SK-N-SH treated with all-trans-retinoic acid at 6 μM for 48 hours (cell line): ENCODE data around the gene ACOXL.
"Not testable (repeated sequence)": the region's sequence is repeated elsewhere in the genome, so short reads cannot be mapped to it uniquely, and the experiment has no call there.

ENCODE experiments used
- ATAC-seq: fragments of 200-7000 bp; cut with Tn5 transposase; 3 replicates; pipeline ENCODE4 v1.9.1; 2020; ENCODE audit warnings: mild to moderate bottlenecking, moderate library complexity
- ARNTL ChIP-seq: fragments of 450-650 bp; formaldehyde crosslinking; IDR thresholded peaks from 2 replicates; pipeline ENCODE4 v1.5.0; 2020; ENCODE audit warnings: low read depth, mild to moderate bottlenecking, moderate library complexity, borderline replicate concordance
- BACH2 ChIP-seq: fragments of 250-450 bp; sonication (Bioruptor Pico); IDR thresholded peaks from 2 replicates; pipeline ENCODE4 v1.9.0; 2021; ENCODE audit warnings: mild to moderate bottlenecking, borderline replicate concordance
- CSDC2 ChIP-seq: fragments of 250-450 bp; sonication (Bioruptor Pico); IDR thresholded peaks from 2 replicates; pipeline ENCODE4 v1.5.0; 2020; ENCODE audit warnings: mild to moderate bottlenecking, moderate library complexity
- ESRRG ChIP-seq: fragments of 250-450 bp; sonication (Bioruptor Pico); IDR thresholded peaks from 2 replicates; pipeline ENCODE4 v1.6.1; 2021; ENCODE audit warnings: mild to moderate bottlenecking
- GLIS3 ChIP-seq: fragments of 250-450 bp; sonication (Bioruptor Pico); IDR thresholded peaks from 2 replicates; pipeline ENCODE4 v1.5.0; 2020; ENCODE audit warnings: mild to moderate bottlenecking, moderate library complexity
- ISL1 ChIP-seq: fragments of 250-450 bp; sonication (Bioruptor Pico); IDR thresholded peaks from 2 replicates; pipeline ENCODE4 v2.1.2; 2022; ENCODE audit warnings: mild to moderate bottlenecking, moderate library complexity
- OSR1 ChIP-seq: fragments of 250-450 bp; sonication (Bioruptor Pico); IDR thresholded peaks from 2 replicates; pipeline ENCODE4 v1.8.0; 2022; ENCODE audit warnings: moderate library complexity, mild to moderate bottlenecking, inconsistent platforms
- PPARA ChIP-seq: fragments of 250-450 bp; sonication (Bioruptor Pico); IDR thresholded peaks from 2 replicates; pipeline ENCODE4 v1.5.0; 2020; ENCODE audit warnings: mild to moderate bottlenecking, borderline replicate concordance
- RARB ChIP-seq: fragments of 250-450 bp; sonication (Bioruptor Pico); IDR thresholded peaks from 2 replicates; pipeline ENCODE4 v1.8.0; 2021; ENCODE audit warnings: mild to moderate bottlenecking, moderate library complexity
- SNAI2 ChIP-seq: fragments of 250-450 bp; sonication (Bioruptor Pico); IDR thresholded peaks from 2 replicates; pipeline ENCODE4 v1.5.0; 2020; ENCODE audit warnings: mild to moderate bottlenecking, moderate library complexity
- TCF4 ChIP-seq: fragments of 250-450 bp; sonication (Bioruptor Pico); IDR thresholded peaks from 2 replicates; pipeline ENCODE4 v1.8.0; 2021; ENCODE audit warnings: mild to moderate bottlenecking, moderate library complexity, borderline replicate concordance
- TOX ChIP-seq: fragments of 250-450 bp; sonication (Bioruptor Pico); IDR thresholded peaks from 2 replicates; pipeline ENCODE4 v1.8.0; 2021; ENCODE audit warnings: mild to moderate bottlenecking, moderate library complexity, borderline replicate concordance
- ZC3H10 ChIP-seq: fragments of 250-450 bp; sonication (Bioruptor Pico); IDR thresholded peaks from 2 replicates; pipeline ENCODE4 v1.5.1; 2021; ENCODE audit warnings: mild to moderate bottlenecking, moderate library complexity
- ZFP3 ChIP-seq: fragments of 250-450 bp; sonication (Bioruptor Pico); IDR thresholded peaks from 2 replicates; pipeline ENCODE4 v1.5.0; 2020; ENCODE audit warnings: mild to moderate bottlenecking, moderate library complexity
- ZFP30 ChIP-seq: fragments of 450-650 bp; formaldehyde crosslinking; IDR thresholded peaks from 2 replicates; pipeline ENCODE4 v1.5.0; 2022; ENCODE audit warnings: mild to moderate bottlenecking, moderate library complexity
- ZNF565 ChIP-seq: fragments of 450-650 bp; formaldehyde crosslinking; conservative IDR thresholded peaks from 2 replicates; pipeline ENCODE4 v1.5.0; 2020; ENCODE audit warnings: low read depth, mild to moderate bottlenecking, moderate library complexity
- ZNF70 ChIP-seq: fragments of 450-650 bp; formaldehyde crosslinking; IDR thresholded peaks from 2 replicates; pipeline ENCODE4 v1.5.0; 2020; ENCODE audit warnings: mild to moderate bottlenecking, moderate library complexity
- ZNF8 ChIP-seq: fragments of 450-650 bp; formaldehyde crosslinking; IDR thresholded peaks from 2 replicates; pipeline ENCODE4 v1.5.0; 2020; ENCODE audit warnings: mild to moderate bottlenecking, moderate library complexity
- TF ChIP-seq, protein P1 (sequence below): fragments of 250-450 bp; sonication (Bioruptor Pico); IDR thresholded peaks from 2 replicates; pipeline ENCODE4 v1.5.0; 2020; ENCODE audit warnings: mild to moderate bottlenecking, moderate library complexity
- TF ChIP-seq, protein P2 (sequence below): fragments of 250-450 bp; sonication (Bioruptor Pico); IDR thresholded peaks from 2 replicates; pipeline ENCODE4 v1.8.0; 2021; ENCODE audit warnings: low read depth, mild to moderate bottlenecking, moderate library complexity, borderline replicate concordance
- TF ChIP-seq, protein P3 (sequence below): fragments of 250-450 bp; sonication (Bioruptor Pico); IDR thresholded peaks from 2 replicates; pipeline ENCODE4 v1.8.0; 2020; ENCODE audit warnings: mild to moderate bottlenecking, moderate library complexity, borderline replicate concordance
- TF ChIP-seq, protein P4 (sequence below): fragments of 250-450 bp; sonication (Bioruptor Pico); IDR thresholded peaks from 2 replicates; pipeline ENCODE4 v1.5.1; 2021; ENCODE audit warnings: mild to moderate bottlenecking, moderate library complexity

ACOXL gene

DNA sequence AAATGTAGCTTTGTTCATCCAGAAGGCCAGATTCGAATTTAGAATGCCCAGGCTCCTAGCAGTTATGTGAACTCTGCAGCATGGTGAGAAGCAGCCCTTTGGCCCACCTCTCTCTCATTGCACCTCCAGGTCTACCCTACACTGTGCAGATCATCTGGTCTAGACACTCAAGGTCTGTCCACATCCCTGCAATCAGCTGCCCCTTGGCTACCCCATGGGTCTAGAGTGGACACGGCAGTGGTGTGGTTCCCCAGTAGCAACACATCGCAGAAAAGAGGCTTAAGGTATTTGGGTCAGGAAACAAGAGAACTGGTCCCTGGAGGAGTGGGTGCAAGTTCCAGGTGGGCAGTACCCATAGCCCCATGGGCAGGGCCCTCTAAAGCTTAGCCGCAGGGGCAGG is 311.7 kb downstream of the ACOXL start:
- TF ChIP-seq OSR1 (CRISPR knock-in tag) (no peak), ISL1 (CRISPR knock-in tag) (no peak), CSDC2 (CRISPR knock-in tag) (no peak), ESRRG (CRISPR knock-in tag) (no peak), ARNTL (CRISPR knock-in tag) (no peak), RARB (no peak), ZFP3 (CRISPR knock-in tag) (no peak), ZNF70 (CRISPR knock-in tag) (no peak), SNAI2 (CRISPR knock-in tag) (no peak)
- TF ChIP-seq, protein P1, sequence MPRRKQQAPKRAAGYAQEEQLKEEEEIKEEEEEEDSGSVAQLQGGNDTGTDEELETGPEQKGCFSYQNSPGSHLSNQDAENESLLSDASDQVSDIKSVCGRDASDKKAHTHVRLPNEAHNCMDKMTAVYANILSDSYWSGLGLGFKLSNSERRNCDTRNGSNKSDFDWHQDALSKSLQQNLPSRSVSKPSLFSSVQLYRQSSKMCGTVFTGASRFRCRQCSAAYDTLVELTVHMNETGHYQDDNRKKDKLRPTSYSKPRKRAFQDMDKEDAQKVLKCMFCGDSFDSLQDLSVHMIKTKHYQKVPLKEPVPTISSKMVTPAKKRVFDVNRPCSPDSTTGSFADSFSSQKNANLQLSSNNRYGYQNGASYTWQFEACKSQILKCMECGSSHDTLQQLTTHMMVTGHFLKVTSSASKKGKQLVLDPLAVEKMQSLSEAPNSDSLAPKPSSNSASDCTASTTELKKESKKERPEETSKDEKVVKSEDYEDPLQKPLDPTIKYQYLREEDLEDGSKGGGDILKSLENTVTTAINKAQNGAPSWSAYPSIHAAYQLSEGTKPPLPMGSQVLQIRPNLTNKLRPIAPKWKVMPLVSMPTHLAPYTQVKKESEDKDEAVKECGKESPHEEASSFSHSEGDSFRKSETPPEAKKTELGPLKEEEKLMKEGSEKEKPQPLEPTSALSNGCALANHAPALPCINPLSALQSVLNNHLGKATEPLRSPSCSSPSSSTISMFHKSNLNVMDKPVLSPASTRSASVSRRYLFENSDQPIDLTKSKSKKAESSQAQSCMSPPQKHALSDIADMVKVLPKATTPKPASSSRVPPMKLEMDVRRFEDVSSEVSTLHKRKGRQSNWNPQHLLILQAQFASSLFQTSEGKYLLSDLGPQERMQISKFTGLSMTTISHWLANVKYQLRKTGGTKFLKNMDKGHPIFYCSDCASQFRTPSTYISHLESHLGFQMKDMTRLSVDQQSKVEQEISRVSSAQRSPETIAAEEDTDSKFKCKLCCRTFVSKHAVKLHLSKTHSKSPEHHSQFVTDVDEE = no peak
- TF ChIP-seq, protein P2, sequence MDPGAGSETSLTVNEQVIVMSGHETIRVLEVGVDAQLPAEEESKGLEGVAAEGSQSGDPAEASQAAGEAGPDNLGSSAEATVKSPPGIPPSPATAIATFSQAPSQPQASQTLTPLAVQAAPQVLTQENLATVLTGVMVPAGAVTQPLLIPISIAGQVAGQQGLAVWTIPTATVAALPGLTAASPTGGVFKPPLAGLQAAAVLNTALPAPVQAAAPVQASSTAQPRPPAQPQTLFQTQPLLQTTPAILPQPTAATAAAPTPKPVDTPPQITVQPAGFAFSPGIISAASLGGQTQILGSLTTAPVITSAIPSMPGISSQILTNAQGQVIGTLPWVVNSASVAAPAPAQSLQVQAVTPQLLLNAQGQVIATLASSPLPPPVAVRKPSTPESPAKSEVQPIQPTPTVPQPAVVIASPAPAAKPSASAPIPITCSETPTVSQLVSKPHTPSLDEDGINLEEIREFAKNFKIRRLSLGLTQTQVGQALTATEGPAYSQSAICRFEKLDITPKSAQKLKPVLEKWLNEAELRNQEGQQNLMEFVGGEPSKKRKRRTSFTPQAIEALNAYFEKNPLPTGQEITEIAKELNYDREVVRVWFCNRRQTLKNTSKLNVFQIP = no peak
- TF ChIP-seq, protein P3, sequence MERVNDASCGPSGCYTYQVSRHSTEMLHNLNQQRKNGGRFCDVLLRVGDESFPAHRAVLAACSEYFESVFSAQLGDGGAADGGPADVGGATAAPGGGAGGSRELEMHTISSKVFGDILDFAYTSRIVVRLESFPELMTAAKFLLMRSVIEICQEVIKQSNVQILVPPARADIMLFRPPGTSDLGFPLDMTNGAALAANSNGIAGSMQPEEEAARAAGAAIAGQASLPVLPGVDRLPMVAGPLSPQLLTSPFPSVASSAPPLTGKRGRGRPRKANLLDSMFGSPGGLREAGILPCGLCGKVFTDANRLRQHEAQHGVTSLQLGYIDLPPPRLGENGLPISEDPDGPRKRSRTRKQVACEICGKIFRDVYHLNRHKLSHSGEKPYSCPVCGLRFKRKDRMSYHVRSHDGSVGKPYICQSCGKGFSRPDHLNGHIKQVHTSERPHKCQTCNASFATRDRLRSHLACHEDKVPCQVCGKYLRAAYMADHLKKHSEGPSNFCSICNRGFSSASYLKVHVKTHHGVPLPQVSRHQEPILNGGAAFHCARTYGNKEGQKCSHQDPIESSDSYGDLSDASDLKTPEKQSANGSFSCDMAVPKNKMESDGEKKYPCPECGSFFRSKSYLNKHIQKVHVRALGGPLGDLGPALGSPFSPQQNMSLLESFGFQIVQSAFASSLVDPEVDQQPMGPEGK (CRISPR knock-in tag) = no peak
- TF ChIP-seq, all 23 proteins: peak for 0
- no peak for ATAC-seq

DNA sequence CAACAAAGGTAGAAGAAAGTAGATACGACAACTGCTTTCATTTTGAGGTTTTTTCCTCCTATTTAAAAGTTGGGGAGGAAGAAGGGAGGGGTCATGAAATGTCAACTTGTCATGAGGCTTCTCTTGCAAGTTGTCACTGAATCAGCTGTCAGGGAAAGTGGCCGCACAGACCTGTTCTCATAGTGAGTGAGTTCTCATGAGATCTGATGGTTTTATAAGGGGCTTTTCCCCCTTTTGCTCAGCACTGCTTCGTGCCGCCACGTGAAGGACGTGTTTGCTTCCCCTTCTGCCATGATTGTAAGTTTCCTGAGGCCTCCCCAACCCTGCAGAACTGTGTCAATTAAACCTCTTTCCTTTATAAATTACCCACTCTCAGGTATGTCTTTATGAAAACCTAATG is 312.9 kb downstream of the ACOXL start:
- ATAC-seq = not testable (repeated sequence)

DNA sequence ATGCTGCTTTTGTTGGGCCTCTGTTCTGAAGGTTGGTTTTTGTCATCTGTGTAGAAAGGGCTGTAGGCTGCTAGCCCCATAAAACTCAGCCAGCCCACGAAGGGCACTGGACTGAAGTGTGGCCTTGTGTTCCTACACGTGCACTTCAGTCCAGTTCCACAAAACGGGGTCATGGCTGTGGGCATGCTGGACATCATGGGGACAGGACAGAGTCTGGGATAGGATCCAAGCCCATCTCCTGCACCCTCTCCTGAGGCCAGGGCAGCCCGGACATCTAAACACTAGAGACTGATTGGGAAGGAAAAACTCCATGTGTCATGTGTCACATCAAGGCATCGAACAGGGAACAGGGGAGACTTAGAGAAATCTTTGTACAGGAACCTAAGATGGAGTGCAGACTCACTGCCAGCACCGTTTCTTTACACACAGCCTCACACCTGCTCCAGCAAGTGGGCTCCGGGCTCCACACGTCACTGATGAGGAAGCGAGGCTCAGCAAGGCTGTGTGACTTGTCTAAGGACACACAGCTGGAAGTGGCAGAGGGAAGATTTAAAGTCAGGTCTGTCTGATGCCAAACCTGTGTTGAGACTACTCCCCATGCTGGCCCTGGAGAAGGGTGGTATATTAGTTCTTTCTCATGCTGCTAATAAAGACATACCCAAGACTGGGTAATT is 313.5 kb downstream of the ACOXL start:
- no peak for ATAC-seq
- TF ChIP-seq ZFP3 (CRISPR knock-in tag) = no peak
- no peak for TF ChIP-seq PPARA (CRISPR knock-in tag)
- TF ChIP-seq CSDC2 (CRISPR knock-in tag) = no peak
- TF ChIP-seq ZNF70 (CRISPR knock-in tag) = no peak
- no peak for TF ChIP-seq BACH2 (CRISPR knock-in tag)
- no peak for TF ChIP-seq TCF4
- TF ChIP-seq ZFP30 = no peak
- no peak for TF ChIP-seq ESRRG (CRISPR knock-in tag)
- TF ChIP-seq GLIS3 = no peak
- TF ChIP-seq, protein P2 = no peak
- TF ChIP-seq ZNF565 = no peak
- TF ChIP-seq, protein P3 (CRISPR knock-in tag) = no peak
- TF ChIP-seq OSR1 (CRISPR knock-in tag) = no peak
- TF ChIP-seq, protein P4, sequence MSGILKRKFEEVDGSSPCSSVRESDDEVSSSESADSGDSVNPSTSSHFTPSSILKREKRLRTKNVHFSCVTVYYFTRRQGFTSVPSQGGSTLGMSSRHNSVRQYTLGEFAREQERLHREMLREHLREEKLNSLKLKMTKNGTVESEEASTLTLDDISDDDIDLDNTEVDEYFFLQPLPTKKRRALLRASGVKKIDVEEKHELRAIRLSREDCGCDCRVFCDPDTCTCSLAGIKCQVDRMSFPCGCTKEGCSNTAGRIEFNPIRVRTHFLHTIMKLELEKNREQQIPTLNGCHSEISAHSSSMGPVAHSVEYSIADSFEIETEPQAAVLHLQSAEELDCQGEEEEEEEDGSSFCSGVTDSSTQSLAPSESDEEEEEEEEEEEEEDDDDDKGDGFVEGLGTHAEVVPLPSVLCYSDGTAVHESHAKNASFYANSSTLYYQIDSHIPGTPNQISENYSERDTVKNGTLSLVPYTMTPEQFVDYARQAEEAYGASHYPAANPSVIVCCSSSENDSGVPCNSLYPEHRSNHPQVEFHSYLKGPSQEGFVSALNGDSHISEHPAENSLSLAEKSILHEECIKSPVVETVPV (CRISPR knock-in tag) = no peak
- no peak for TF ChIP-seq RARB
- TF ChIP-seq ZC3H10 = no peak
- TF ChIP-seq ZNF8 (CRISPR knock-in tag) = no peak
- no peak for TF ChIP-seq TOX (CRISPR knock-in tag)
- no peak for TF ChIP-seq ARNTL (CRISPR knock-in tag)
